Measurements from ENCODE around the gene ZBTB12. TPM values are rescaled to one million over a fixed set of nuclear protein-coding genes. Genes with fewer than 3 reads are reported as not detected.
"Not testable (repeated sequence)": the region's sequence is repeated elsewhere in the genome, so short reads cannot be mapped to it uniquely, and the experiment has no call there.

Gene ZBTB12
- total RNA-seq, 1 experiment from 2014 or later: 1.2 TPM

- DNase-seq (ENCODE audit: low read depth): no peak
Observed at GRCh38 chr6:31922942-31923341, 21.1 kb upstream of the ZBTB12 start.

GRCh38 chr6:31920811-31921210 is 18.9 kb upstream of the ZBTB12 start:
- no peak for DNase-seq (ENCODE audit: low read depth)

DNA sequence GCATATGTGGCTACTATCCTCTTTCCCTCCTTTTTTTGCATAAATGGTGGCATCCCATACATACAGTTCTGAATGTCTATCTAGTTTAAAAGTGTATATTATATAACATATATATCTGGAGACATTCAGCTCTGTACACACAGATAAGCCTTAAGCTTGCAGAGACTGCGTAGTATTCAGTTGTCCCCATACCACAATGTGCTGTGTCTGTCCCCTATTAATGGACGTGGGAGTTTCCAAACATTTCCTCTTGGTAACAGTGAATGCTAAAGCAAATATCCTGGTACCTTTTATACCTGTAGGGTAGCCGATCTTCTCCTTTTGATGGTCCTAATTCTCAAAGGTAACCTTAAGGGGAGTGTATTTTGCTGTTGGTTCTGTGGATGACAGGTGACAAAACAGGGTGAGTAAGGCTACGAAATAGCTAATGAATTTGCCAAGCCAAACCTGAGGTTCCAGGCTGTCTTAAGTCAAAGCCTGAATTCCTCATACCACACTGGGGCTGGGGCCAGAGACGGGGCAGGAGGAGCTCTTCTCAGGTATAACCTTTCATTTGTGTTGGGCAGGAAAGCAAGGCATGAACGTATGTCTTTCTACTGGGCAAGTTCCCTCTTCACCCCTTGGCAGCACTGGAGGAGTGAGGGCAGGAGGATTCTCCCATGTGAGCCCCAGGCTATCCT is 17.9 kb upstream of the ZBTB12 start:
- no peak for DNase-seq (ENCODE audit: low read depth)

GRCh38 chr6:31918069-31918720 is 16.3 kb upstream of the ZBTB12 start:
- DNase-seq (ENCODE audit: low read depth): no peak

DNA sequence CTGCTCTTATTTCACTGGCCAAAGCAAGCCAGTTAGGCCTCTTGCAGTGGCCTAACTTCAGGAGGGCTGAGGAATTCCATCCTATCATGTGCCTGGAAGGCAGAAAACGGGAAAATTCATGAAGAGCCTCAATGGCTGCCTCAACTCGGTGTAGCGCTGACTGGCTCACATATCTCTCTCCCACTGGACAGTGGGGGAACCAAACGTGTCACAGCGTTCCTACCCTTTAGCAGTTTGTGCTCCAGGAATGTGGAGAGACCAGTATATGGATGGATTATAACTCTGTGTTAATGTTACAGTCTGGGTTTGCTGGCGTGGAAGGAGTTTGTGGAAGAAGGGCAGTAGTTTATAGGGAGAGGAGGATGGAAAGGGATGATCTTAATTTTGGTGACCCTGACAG is 13.9 kb upstream of the ZBTB12 start:
- DNase-seq (ENCODE audit: low read depth): no peak

- DNase-seq (ENCODE audit: low read depth): no peak
Observed at GRCh38 chr6:31915351-31915750, 13.5 kb upstream of the ZBTB12 start.

GRCh38 chr6:31911826-31912585 is 10.1 kb upstream of the ZBTB12 start:
- no peak for DNase-seq (ENCODE audit: low read depth)

DNA sequence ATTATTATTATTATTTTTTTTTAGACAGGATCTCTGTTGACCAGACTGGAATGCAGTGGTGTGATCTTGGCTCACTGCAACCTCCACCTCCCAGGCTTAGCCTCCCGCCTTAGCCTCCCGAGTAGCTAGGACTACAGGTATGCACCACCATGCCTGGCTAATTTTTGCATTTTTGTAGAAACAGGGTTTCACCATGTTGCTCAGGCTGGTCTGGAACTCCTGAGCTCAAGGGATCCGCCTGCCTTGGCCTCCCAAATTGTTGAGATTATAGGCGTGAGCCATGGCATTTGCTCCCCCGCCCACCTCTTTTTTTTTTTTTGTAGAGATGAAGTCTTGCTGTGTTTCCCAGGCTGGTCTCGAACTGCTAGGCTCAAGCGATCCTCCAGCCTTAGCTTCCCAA is 7.4 kb upstream of the ZBTB12 start:
- not testable (repeated sequence) for DNase-seq (ENCODE audit: low read depth)

DNA sequence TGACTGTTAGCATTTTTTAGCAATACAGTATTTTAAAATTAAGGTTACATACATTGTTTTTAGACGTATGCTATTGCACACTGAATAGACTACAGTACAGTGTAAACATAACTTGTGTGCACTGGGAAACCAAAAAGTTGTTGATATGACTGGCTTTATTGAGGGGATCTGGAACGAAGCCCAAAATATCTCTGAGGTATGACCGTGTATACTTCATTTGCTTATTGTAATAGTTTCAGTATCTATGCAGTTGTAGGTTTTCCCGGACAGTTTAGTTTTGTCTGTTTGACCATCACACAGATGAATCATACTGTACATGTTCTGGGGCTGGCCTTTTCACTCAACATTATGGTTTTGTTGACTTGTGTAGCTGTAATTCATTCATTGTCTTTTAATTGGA is 6.9 kb upstream of the ZBTB12 start:
- peak; percentile 45 for DNase-seq (ENCODE audit: low read depth)

DNA sequence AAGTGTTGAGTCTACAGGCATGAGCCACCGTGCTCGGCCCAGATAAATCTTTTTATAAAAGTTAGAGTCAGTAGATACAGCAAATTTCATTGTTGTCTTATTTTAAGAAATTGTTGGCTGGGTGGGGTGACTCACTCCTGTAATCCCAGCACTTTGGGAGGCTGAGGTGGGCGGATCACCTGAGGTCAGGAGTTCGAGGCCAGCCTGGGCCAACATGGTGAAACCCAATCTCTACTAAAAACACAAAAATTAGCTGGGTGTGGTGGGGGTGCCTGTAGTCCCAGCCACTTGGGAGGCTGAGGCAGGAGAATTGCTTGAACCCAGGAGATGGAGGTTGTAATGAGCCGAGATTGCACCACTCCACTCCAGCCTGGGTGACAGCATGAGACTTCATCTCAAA is 6.4 kb upstream of the ZBTB12 start:
- not testable (repeated sequence) for DNase-seq (ENCODE audit: low read depth)

GRCh38 chr6:31907158-31907813 is 5.4 kb upstream of the ZBTB12 start:
- peak; percentile 82 for DNase-seq (ENCODE audit: low read depth)

- DNase-seq (ENCODE audit: low read depth): not testable (repeated sequence)
Observed at GRCh38 chr6:31906727-31907126, 4.8 kb upstream of the ZBTB12 start.

GRCh38 chr6:31906122-31906521 is 4.2 kb upstream of the ZBTB12 start:
- no peak for DNase-seq (ENCODE audit: low read depth)

GRCh38 chr6:31905041-31905440 is 3.2 kb upstream of the ZBTB12 start:
- no peak for DNase-seq (ENCODE audit: low read depth)

GRCh38 chr6:31903957-31904356 is 2.1 kb upstream of the ZBTB12 start:
- no peak for DNase-seq (ENCODE audit: low read depth)

GRCh38 chr6:31901415-31901952 is 402 bp downstream of the ZBTB12 start:
- peak; percentile 58 for DNase-seq (ENCODE audit: low read depth)

DNA sequence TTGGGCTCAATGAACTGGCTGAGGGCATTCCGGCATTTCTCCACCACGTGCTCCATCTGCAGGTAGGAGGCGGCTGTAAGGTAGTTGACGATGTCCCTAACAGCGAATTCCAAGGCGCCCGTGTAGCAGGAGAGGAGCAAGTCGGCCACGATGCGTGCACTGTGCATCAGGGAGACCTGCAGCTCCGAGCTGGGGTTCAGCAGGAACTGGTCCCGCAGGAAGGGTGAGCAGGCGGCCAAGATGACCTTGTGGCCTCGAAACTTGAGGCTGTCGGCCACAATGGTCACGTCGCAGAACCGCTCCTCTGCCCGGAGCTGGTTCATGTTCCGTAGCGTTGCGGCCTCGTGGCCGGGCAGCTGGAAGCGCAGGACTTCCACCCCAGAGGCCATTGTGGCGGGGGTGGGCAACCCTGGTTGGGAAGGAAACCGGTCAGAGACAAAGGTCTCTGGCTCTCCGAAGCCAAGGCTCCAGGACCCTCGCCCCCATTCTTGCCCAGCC is 920 bp downstream of the ZBTB12 start:
- no peak for DNase-seq (ENCODE audit: low read depth)

GRCh38 chr6:31899882-31900722 is 1.8 kb downstream of the ZBTB12 start:
- no peak for DNase-seq (ENCODE audit: low read depth)

DNA sequence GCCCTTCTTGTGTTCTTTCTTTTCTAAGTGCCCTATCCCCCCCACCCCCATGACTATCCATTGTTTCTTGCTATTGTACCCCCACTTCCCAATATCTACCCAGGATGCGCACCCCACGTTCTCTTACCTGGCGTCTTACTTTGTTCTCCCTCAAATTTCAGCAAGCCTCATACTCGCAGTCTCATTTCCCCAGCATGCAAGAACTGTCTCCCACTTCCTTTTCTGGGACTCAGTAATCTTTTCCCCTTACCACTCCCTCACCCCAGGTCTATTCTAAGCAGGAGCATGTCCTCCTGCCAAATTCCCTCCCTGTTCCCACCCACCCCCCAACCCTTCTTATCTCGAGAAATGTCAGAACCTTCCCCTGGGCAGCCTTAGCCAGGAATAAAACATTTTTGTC is 2.7 kb downstream of the ZBTB12 start:
- no peak for DNase-seq (ENCODE audit: low read depth)

DNA sequence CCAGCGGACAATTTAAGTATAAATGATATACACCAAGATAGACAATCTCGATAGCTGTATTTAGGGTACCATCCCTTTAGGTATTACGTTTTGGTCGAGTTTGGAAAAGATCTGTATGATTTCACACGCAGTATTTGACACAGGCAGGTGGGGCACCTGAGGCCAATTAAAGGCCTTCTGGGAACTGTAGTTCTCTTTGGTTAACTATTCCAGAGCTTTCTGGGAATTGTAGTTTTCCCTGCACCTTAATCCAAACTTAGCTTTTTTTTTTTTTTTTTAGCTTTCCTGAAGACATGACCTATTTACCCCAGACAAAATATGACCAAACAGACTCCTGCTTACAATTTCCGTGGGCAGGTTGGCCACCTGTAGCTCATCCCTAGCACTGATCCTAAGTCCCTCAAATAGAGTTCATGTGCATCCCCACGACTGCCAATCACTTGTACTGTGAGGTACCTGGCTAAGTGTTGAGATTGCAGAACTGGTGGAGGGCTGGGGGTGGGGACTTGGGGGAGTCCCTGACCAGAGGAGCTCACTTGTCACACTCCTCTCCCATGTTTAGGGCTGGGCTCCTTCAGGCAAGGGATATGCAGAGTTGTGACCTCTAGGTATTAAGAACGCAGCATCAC is 3.4 kb downstream of the ZBTB12 start:
- DNase-seq (ENCODE audit: low read depth): peak; percentile 39
